HG03565 (cell line): Measurements from ENCODE around the gene ACAP3.

ENCODE experiments used
- ATAC-seq: cut with Tn5 transposase; IDR thresholded peaks from one replicate; pipeline ENCODE4 v1.9.1; 2021; ENCODE audit warnings: mild to moderate bottlenecking, moderate library complexity; ENCODE audit not compliant: unreplicated experiment

The ACAP3 gene

DNA sequence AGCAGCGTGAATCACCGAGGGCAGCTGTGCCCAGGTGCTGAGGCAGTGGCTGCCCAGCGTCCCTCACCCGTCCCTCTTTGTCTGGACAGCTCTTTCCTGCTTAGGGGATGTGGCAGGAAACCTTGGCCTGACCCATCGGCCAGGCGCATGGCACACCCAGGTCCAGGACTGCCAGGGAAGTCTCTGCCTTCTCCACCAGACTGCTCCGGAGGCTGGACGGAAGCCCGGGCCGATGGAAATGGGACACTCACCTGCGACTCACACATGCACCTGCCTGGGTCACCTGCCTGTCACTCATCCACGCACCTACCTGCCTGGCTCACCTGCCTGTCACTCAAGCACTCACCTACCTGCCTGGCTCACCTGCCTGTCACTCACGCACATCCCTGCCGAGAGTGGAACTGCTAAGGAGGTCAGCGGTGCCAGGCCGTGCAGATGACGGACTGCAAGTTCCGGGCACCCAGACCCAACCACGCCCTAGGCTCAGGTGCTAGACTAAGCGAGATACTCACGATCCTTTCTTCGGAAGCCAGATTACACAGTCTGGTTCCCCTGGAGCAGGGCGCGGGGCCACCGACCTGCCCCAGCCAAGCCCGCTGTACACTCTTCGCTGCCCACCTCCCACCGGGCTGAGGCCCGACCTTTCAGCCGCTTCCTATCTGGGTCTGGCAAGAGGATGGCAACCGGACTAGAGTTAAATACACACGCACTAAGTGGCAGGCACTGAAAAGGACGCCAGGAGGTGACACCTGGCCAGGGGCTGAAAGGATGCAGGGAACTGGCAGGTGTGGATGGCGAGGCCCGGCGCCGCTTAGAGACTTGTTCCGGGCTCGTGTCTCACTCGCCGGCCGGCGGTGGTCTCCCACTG lies 35.2 kb downstream of the ACAP3 start:
- no peak for ATAC-seq

DNA sequence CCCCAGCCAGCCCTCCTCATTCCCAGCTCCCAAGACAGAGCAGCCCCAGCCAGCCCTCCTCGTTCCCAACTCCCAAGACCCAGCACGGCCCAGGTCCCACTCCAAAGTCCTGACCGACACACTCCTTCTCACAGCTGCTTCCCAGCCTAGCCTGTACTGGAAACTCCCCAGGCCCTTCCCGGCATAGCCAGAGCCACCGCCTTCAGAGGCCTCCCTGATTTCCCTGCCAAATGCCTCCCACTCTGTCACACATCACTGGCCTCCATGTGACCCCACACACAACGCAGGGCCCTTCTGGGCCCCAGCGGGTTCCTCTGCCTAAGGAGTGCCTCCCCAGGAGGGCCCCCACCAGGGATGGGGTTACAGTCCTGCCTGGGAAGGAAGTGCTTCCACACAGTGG lies 36.9 kb downstream of the ACAP3 start:
- ATAC-seq: no peak

GRCh38 chr1:1268284-1268682 lies 39.4 kb downstream of the ACAP3 start:
- ATAC-seq: no peak

GRCh38 chr1:1267488-1268283 lies 40.0 kb downstream of the ACAP3 start:
- no peak for ATAC-seq

GRCh38 chr1:1264868-1265272 lies 42.9 kb downstream of the ACAP3 start:
- no peak for ATAC-seq

- ATAC-seq: no peak
These were observed 43.7 kb downstream of the ACAP3 start for GRCh38 chr1:1264026-1264425.

- ATAC-seq: no peak
These were observed 45.0 kb downstream of the ACAP3 start for GRCh38 chr1:1262758-1263157.

- ATAC-seq: no peak
These were observed 45.7 kb downstream of the ACAP3 start for GRCh38 chr1:1262071-1262470.

DNA sequence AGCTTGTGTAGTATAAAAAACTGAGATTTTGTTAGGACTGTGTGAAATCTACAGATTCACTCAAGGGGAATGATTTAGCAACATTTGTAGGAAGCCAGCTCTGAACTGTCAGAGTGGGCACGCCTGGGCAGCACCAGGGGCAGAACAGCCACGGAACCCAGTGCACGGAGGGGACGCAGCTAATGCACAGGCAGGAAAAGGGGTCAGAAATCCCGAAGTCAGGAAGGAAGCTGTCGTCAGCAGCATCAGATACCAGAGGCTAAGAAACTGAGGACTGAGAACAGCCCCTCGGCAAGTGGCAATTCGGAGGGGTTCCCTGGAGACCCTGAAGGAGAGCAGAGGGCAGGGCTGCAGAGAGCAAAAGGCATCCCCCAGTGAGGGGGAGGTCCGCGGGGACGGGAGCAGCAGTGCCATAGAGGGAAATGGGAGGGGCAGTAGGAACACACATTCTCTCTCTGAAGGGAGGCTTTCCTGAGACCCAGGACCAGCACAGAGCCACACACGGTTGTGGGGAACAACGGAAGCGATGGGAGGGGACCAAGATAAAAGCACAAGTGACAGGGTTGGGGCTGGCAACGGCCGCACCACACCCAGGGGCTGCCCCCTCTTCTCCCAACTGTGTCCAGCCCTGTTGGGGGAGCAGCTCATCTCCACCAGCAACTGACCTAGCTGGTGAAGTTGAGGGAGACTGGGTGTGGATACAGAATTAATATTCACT lies 46.7 kb downstream of the ACAP3 start:
- no peak for ATAC-seq

DNA sequence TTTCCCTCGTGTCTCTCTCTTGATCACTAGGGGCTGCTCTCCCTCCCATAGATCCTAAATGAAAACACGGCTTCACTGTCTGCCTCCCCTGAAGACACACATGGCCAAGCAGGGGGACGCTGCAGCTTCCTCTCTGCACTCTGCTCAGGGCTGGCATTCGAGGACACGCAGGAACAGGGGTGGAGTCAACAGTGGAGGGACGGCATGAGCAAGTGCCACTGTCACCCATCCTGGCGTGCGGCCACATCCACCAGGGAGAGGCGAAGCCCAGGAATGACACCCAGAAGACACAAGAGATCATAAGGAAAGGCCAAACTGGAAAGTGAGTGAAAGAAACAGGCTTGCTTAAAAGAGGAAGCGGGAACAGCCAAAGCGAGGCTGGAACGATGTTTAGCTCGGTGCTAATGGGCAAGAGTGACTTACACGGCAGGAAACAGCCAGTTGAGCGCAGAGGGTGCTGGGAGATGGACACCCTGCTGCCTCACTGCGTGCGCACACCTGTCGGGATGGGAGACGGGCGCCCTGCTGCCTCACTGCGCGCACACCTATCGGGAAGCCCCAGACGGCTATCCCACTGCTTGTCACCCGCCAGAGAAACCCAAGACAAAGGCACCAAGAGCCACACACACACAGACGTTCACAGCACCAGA lies 47.7 kb downstream of the ACAP3 start:
- no peak for ATAC-seq

DNA sequence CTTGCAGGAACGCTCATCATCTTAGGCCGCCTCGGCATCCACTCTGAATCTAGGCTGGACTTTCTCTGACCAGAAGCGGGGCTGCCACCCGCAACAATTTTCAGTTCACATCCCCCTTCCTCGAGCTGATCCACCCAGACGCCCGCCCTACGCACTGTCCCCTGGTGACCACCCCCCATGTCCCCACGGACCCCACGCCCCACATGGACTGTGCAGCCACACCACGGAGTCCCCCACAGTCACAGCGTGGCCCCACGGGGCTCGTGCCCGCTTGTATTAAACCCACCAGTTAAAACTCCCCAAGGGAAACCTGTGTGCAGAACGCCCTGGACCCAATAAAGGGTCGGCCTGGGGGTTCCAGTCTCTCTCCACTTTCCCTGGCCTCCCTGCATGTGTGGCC lies 48.2 kb downstream of the ACAP3 start:
- ATAC-seq: no peak

DNA sequence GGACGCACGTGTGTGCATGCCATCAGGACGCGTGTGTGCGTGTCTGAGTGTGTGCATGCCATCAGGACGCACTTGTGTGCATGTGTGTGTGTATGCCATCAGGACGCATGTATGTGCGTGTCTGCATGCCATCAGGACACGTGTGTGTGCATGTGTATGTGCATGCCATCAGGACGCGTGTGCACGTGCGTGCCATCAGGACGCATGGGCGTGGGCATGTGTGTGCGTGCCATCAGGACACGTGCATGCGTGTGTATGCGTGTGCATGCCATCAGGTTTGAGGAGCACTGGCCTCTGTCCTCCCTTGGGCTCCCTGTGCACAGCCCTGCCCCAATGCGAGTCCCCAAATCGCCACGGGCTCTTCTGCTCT lies 48.6 kb downstream of the ACAP3 start:
- ATAC-seq: no peak

- ATAC-seq: no peak
These were observed 50.5 kb downstream of the ACAP3 start for GRCh38 chr1:1256956-1257871.

DNA sequence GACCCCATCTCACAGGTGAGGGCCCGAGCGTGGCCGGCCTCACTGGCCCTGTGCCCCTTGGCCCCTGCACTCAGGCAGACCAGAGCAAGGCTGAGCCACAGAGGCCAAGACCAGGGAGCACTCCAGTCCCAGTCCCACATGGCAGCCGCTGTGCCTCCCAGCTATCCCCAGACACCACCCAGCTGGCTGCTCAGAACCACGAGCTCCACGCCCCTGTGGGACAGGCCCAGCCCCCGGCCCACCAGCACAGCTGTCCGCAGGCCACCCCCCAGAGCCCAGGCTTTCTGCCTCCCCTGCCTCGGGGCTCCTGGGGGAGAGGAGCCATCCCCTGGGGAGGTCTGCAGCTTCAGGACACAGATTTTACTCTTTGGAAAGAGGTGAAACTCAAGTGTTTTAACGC lies 52.1 kb downstream of the ACAP3 start:
- ATAC-seq: no peak

GRCh38 chr1:1255078-1255477 lies 52.7 kb downstream of the ACAP3 start:
- no peak for ATAC-seq

DNA sequence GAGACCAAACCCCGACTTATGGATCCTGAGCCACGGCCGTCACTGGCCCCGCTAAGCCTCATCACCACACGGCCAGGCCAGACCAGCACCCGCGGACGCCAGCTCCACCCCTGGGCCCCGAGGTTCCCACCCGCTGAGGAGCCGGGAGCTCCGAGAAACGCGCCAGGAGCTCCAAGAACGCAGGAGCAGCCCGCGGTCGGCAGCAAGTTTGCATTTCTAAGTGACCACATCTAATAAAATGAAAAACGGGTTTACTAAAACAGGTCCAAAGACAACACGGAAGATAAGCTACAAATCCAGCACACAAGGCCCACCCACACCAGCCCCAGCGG lies 53.1 kb downstream of the ACAP3 start:
- no peak for ATAC-seq

- no peak for ATAC-seq
These were observed 53.6 kb downstream of the ACAP3 start for GRCh38 chr1:1253972-1254666.

DNA sequence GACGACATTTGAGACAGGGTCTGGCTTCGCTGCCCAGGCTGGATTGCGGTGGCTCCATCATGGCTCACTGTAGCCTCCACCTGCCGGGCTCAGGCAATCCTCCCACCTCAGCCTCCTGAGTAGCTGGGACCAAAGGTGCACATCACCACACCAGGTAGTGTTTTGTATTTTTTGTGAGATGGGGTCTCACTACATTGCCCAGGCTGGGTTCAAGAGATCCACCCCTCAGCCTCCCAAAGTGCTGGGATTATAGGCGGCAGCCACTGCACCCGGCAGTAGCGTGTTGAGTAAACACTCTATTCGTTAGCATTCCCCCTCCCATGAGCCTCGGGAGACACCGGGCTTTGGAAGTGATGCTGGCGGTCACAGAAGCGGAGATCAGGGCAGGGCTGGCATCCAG lies 54.4 kb downstream of the ACAP3 start:
- ATAC-seq: no peak

GRCh38 chr1:1250786-1251284 lies 56.9 kb downstream of the ACAP3 start:
- peak; percentile 62 for ATAC-seq
